Neural cell (in vitro differentiated cells): Measurements from ENCODE around the gene ETV7. TPM values are rescaled to one million over a fixed set of nuclear protein-coding genes. Genes with fewer than 3 reads are reported as not detected.

Source experiments
- H2AFZ ChIP-seq: fragments of 200-600, 300-800 bp; sonication (generic), shearing (Covaris generic); 2 replicates; pipeline ENCODE4 v1.6.0; 2014; ENCODE audit warnings: low read depth, mild to moderate bottlenecking, antibody characterized with exemption, low read length, moderate library complexity
- H3F3A ChIP-seq: fragments of 200-600 bp; shearing (Covaris generic); 2 replicates; pipeline ENCODE4 v1.6.1; 2016; ENCODE audit warnings: mild to moderate bottlenecking, moderate library complexity, mixed read lengths, antibody characterized with exemption, low read length; ENCODE audit not compliant: insufficient read depth, poor library complexity, severe bottlenecking
- H3K27ac ChIP-seq: fragments of 200-600, 300-800 bp; sonication (generic), shearing (Covaris generic); 2 replicates; pipeline ENCODE4 v1.5.1; 2014; ENCODE audit warnings: mild to moderate bottlenecking, low read length, moderate library complexity
- H3K27me3 ChIP-seq: fragments of 300-800, 200-600 bp; sonication (generic), shearing (Covaris generic); 2 replicates; pipeline ENCODE4 v1.6.0; 2014; ENCODE audit warnings: mild to moderate bottlenecking, low read depth, low read length, moderate library complexity; ENCODE audit not compliant: insufficient read depth
- H3K36me3 ChIP-seq: fragments of 300-800, 200-600 bp; sonication (generic), shearing (Covaris generic); 2 replicates; pipeline ENCODE4 v1.5.1; 2014; ENCODE audit warnings: mild to moderate bottlenecking, antibody characterized with exemption, low read length, moderate library complexity; ENCODE audit not compliant: insufficient read depth
- H3K4me2 ChIP-seq: fragments of 300-800, 200-600 bp; sonication (generic), shearing (Covaris generic); 2 replicates; pipeline ENCODE4 v1.6.0; 2014; ENCODE audit warnings: mild to moderate bottlenecking, low read length
- H3K4me3 ChIP-seq: fragments of 300-800, 200-600 bp; sonication (generic), shearing (Covaris generic); 2 replicates; pipeline ENCODE4 v1.5.1; 2014; ENCODE audit warnings: mild to moderate bottlenecking, low read length, moderate library complexity
- H3K79me2 ChIP-seq: fragments of 200-600 bp; shearing (Covaris generic); replicated peaks from 2 replicates; pipeline ENCODE4 v1.6.0; 2014; ENCODE audit warnings: mild to moderate bottlenecking, low read length, moderate library complexity; ENCODE audit not compliant: insufficient read depth
- H3K9ac ChIP-seq: fragments of 300-800, 200-600 bp; sonication (generic), shearing (Covaris generic); 2 replicates; pipeline ENCODE4 v1.6.1; 2016; ENCODE audit warnings: mild to moderate bottlenecking, low read length, mixed read lengths
- H3K9me2 ChIP-seq: fragments of 200-600 bp; shearing (Covaris generic); 2 replicates; pipeline ENCODE4 v1.6.1; 2016; ENCODE audit warnings: mild to moderate bottlenecking, low read length, mixed read lengths; ENCODE audit not compliant: insufficient read depth
- H3K9me3 ChIP-seq: fragments of 200-600, 300-800 bp; sonication (generic), shearing (Covaris generic); 2 replicates; pipeline ENCODE4 v1.6.1; 2016; ENCODE audit warnings: mild to moderate bottlenecking, mixed run types, low read length, moderate library complexity, mixed read lengths
- H4K20me1 ChIP-seq: fragments of 200-600 bp; shearing (Covaris generic); 2 replicates; pipeline ENCODE4 v1.6.1; 2016; ENCODE audit warnings: mild to moderate bottlenecking, mixed run types; ENCODE audit not compliant: insufficient read depth
- CTCF ChIP-seq: fragments of 450-650 bp; IDR thresholded peaks from 2 replicates; pipeline ENCODE4 v1.5.1; 2014; ENCODE audit warnings: antibody characterized with exemption, mild to moderate bottlenecking, moderate library complexity; ENCODE audit not compliant: poor library complexity, severe bottlenecking
- EP300 ChIP-seq: fragments of 450-650 bp; conservative IDR thresholded peaks from 2 replicates; pipeline ENCODE4 v1.6.1; 2014; ENCODE audit warnings: antibody characterized with exemption, mild to moderate bottlenecking, moderate library complexity; ENCODE audit not compliant: poor library complexity, severe bottlenecking
- EZH2 ChIP-seq: fragments of 200-600, 300-800 bp; shearing (Covaris generic), sonication (generic); IDR thresholded peaks from 2 replicates; pipeline ENCODE4 v1.6.1; 2014; ENCODE audit warnings: antibody characterized with exemption, low read length, borderline replicate concordance, mild to moderate bottlenecking; ENCODE audit not compliant: insufficient read depth, poor library complexity, severe bottlenecking
- MXI1 ChIP-seq: fragments of 450-650 bp; conservative IDR thresholded peaks from 2 replicates; pipeline ENCODE4 v1.6.1; 2014; ENCODE audit warnings: antibody characterized with exemption, mild to moderate bottlenecking; ENCODE audit not compliant: poor library complexity, severe bottlenecking
- POLR2AphosphoS5 ChIP-seq: IDR thresholded peaks from 2 replicates; pipeline ENCODE4 v1.6.1; 2012
- RAD21 ChIP-seq: fragments of 450-650 bp; conservative IDR thresholded peaks from 2 replicates; pipeline ENCODE4 v1.6.1; 2014; ENCODE audit warnings: antibody characterized with exemption, mild to moderate bottlenecking, moderate library complexity
- REST ChIP-seq: IDR thresholded peaks from 2 replicates; pipeline ENCODE4 v1.6.1; 2012; ENCODE audit warnings: borderline replicate concordance
- SMC3 ChIP-seq: fragments of 450-650 bp; conservative IDR thresholded peaks from 2 replicates; pipeline ENCODE4 v1.6.1; 2014; ENCODE audit warnings: antibody characterized with exemption, mild to moderate bottlenecking, moderate library complexity; ENCODE audit not compliant: poor library complexity
- TAF1 ChIP-seq: IDR thresholded peaks from 2 replicates; pipeline ENCODE4 v1.6.1; 2012; ENCODE audit warnings: low read depth
- polyA plus RNA-seq: library from polyadenylated mRNA; depleted of rRNA; stranded (reverse); fragments of >200 nt; gene quantifications from 2 replicates; pipeline ENCODE4 v1.2.3, GENCODE V29; 2014

The ETV7 gene
- polyA plus RNA-seq, 1 donor from 2014 or later = not detected

- H3K4me2 ChIP-seq = no peak overlapping the region
- H4K20me1 ChIP-seq = no peaks in the 10 kb centered on the region
- H3K9ac ChIP-seq = no peak overlapping the region
- H3F3A ChIP-seq = no peaks in the 10 kb centered on the region
- H2AFZ ChIP-seq = no peak overlapping the region
- no peak overlapping the region for H3K4me3 ChIP-seq
- H3K27me3 ChIP-seq = no peaks in the 10 kb centered on the region
- TF ChIP-seq SMC3 (no peak), MXI1 (no peak), EP300 (no peak), REST (no peak), POLR2AphosphoS5 (no peak), CTCF (no peak), EZH2 (no peak), RAD21 (no peak), TAF1 (no peak)
- no peaks in the 10 kb centered on the region for H3K9me2 ChIP-seq
- H3K27ac ChIP-seq = no peak overlapping the region
- H3K9me3 ChIP-seq = no peaks in the 10 kb centered on the region
- H3K36me3 ChIP-seq = no peaks in the 10 kb centered on the region
- no peaks in the 10 kb centered on the region for H3K79me2 ChIP-seq
These were observed 11.8 kb downstream of the ETV7 start for GRCh38 chr6:36375644-36376155.

- no peak overlapping the region for H3K4me2 ChIP-seq
- TF ChIP-seq REST (no peak), SMC3 (no peak), POLR2AphosphoS5 (no peak), EZH2 (no peak), MXI1 (no peak), CTCF (no peak), TAF1 (no peak)
- H3K9me3 ChIP-seq = no peaks in the 10 kb centered on the region
- H3K27me3 ChIP-seq = no peaks in the 10 kb centered on the region
- H3K36me3 ChIP-seq = no peaks in the 10 kb centered on the region
- no peaks in the 10 kb centered on the region for H4K20me1 ChIP-seq
- H3K79me2 ChIP-seq = no peaks in the 10 kb centered on the region
- H3K4me3 ChIP-seq = no peak overlapping the region
- H3K27ac ChIP-seq = no peak overlapping the region
- no peaks in the 10 kb centered on the region for H3F3A ChIP-seq
- no peak overlapping the region for H3K9ac ChIP-seq
- no peaks in the 10 kb centered on the region for H3K9me2 ChIP-seq
- no peak overlapping the region for H2AFZ ChIP-seq
These were observed 12.5 kb downstream of the ETV7 start for GRCh38 chr6:36374972-36375371.
